HCT116 (cell line): ENCODE data around the gene PDC.

Source experiments
- CEBPB ChIP-seq: IDR thresholded peaks from 2 replicates; pipeline ENCODE4 v1.6.1; 2012; ENCODE audit warnings: low read depth
- EZH2 ChIP-seq: fragments of 200-600 bp; sonication (generic); IDR thresholded peaks from 2 replicates; pipeline ENCODE4 v1.6.1; 2017; ENCODE audit warnings: antibody characterized with exemption, mixed run types
- FOSL1 ChIP-seq: IDR thresholded peaks from 2 replicates; pipeline ENCODE4 v1.6.1; 2012; ENCODE audit warnings: low read depth
- POLR2A ChIP-seq: IDR thresholded peaks from 2 replicates; pipeline ENCODE4 v1.7.0; 2011; ENCODE audit warnings: borderline replicate concordance; ENCODE audit not compliant: insufficient read depth, insufficient read length; ENCODE audit errors: extremely low read depth
- SP1 ChIP-seq: IDR thresholded peaks from 2 replicates; pipeline ENCODE4 v1.6.1; 2012; ENCODE audit warnings: low read depth
- TF ChIP-seq, protein P1 (sequence below), 3 experiments: fragments of 200-600 bp in 1 of 3; sonication (generic) in 1 of 3; IDR thresholded peaks in 2 of 3; conservative IDR thresholded peaks in 1 of 3; 2 replicates each; pipeline ENCODE4 v1.5.1; 2012 to 2017; ENCODE audit warnings: low read depth in 2 of 3, low read length in 2 of 3, antibody characterized with exemption in 1 of 3, borderline replicate concordance in 1 of 3, control low read depth in 1 of 3, mild to moderate bottlenecking in 1 of 3, mixed read lengths in 1 of 3, mixed run types in 1 of 3, moderate library complexity in 1 of 3; ENCODE audit not compliant: insufficient read depth in 1 of 3

DNA sequence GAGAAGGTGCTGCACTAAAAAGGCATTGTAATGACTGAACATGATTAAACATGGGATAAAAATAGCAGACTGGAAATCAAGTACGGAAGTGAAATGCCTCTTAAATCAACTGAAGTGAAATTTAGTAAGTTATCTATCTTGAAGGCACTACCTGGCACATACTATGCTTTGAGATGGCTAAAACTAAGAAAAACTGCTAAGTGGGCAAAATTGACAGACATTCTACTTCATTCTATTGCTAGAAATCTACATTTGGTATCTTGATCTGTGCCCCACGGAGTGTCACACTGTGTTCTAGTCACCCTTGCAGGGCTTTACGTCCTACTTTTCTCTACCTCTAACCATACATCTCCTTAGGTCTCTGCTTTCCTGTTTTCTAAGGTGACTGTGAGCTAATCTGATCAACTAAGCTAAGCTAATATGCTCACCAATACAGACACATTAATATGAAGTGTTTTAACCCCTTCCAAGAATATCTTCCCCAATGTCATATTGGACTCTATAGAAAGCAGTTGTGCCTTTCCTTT is 4.1 kb downstream of the PDC start:
- TF ChIP-seq, protein P1, sequence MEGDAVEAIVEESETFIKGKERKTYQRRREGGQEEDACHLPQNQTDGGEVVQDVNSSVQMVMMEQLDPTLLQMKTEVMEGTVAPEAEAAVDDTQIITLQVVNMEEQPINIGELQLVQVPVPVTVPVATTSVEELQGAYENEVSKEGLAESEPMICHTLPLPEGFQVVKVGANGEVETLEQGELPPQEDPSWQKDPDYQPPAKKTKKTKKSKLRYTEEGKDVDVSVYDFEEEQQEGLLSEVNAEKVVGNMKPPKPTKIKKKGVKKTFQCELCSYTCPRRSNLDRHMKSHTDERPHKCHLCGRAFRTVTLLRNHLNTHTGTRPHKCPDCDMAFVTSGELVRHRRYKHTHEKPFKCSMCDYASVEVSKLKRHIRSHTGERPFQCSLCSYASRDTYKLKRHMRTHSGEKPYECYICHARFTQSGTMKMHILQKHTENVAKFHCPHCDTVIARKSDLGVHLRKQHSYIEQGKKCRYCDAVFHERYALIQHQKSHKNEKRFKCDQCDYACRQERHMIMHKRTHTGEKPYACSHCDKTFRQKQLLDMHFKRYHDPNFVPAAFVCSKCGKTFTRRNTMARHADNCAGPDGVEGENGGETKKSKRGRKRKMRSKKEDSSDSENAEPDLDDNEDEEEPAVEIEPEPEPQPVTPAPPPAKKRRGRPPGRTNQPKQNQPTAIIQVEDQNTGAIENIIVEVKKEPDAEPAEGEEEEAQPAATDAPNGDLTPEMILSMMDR (IDR thresholded peaks at IDR 0.05 in 2 of 3, conservative IDR thresholded peaks at IDR 0.05 in 1 of 3; ENCODE audit: borderline replicate concordance in 1 of 3, insufficient read depth in 1 of 3, low read depth in 2 of 3, low read length in 2 of 3): no peak
- TF ChIP-seq POLR2A (no peak), SP1 (no peak), FOSL1 (no peak), CEBPB (no peak), EZH2 (no peak)
